ENCODE data around the gene POLE3. TPM values are rescaled to one million over a fixed set of nuclear protein-coding genes. Genes with fewer than 3 reads are reported as not detected.
"Not testable (repeated sequence)": the region's sequence is repeated elsewhere in the genome, so short reads cannot be mapped to it uniquely, and the experiment has no call there.

Gene POLE3
- total and polyA plus RNA-seq, 2 donors: 47.8 to 78.9 TPM

DNA sequence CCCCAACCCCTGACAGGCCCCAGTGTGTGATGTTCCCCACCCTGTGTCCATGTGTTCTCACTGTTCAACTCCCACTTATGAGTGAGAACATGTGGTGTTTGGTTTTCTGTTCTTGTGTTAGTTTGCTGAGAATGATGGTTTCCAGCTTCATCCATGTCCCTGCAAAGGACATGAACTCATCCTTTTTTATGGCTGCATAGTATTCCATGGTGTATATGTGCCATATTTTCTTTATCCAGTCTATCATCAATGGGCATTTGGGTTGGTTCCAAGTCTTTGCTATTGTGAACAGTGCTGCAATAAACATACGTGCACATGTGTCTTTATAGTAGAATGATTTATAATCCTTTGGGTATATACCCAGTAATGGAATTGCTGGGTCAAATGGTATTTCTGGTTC is 27.2 kb upstream of the POLE3 start:
- WGBS: 98% methylated on average over 1 of the region's 1 CpG
- not testable (repeated sequence) for H3K27me3 ChIP-seq (ENCODE audit: control insufficient read depth in 2 of 2, insufficient read depth in 1 of 2, low read length in 1 of 2); H3K36me3 ChIP-seq (ENCODE audit: control insufficient read depth in 2 of 2, insufficient read depth in 2 of 2, low read length in 1 of 2); H3K9me3 ChIP-seq (ENCODE audit: control insufficient read depth in 2 of 2, insufficient read depth in 1 of 2, low read length in 1 of 2); H3K4me1 ChIP-seq (ENCODE audit: control insufficient read depth in 2 of 2, insufficient read depth in 2 of 2, low read length in 2 of 2); H3K4me3 ChIP-seq (ENCODE audit: low read length in 2 of 2); H3K27ac ChIP-seq (ENCODE audit: low read depth in 1 of 2, low read length in 1 of 2); DNase-seq (ENCODE audit: low read depth in 6 of 9, low spot score in 9 of 9)

DNA sequence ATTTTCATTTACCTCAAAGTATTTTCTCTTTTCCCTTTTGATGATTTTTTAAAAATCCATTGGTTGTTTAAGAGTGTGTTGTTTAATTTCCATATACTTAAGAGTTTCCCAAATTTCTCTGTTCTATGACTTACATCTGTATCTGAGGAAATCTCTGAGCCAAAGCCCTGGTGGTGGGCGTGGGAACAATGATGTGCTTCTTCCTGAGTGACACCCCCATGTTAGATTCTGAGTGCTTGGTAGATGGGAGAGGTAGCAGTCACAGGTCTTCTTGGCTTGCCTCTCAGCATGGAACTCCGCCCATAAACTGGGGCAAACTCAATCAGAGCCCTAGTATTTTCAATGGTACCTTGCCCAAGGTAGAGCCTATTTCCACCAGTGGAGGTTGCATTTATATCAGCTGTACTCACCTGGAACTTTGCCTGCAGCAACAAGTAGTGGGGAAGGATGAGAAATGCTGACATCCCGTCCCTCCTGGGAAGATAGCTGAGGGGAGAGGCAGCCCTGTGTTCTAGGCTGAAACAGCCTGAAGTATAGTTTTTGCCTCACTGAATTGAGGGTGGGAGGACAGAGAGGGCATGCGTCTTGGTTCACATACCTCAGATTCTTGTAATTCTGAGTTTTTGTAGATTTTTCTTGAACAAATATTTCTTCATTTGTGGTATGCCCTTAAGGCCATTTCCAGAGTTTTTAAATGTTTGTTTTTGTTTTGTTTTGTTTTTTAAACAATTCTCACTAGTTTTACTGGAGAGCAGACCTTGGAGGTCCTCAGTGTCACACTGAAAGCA is 26.4 kb upstream of the POLE3 start:
- no peaks in the 10 kb centered on the region for H3K27me3 ChIP-seq (ENCODE audit: control insufficient read depth in 2 of 2, insufficient read depth in 1 of 2, low read length in 1 of 2)
- no peaks in the 10 kb centered on the region for H3K36me3 ChIP-seq (ENCODE audit: control insufficient read depth in 2 of 2, insufficient read depth in 2 of 2, low read length in 1 of 2)
- H3K4me1 ChIP-seq (ENCODE audit: control insufficient read depth in 2 of 2, insufficient read depth in 2 of 2, low read length in 2 of 2): no peaks in the 10 kb centered on the region
- H3K9me3 ChIP-seq (ENCODE audit: control insufficient read depth in 2 of 2, insufficient read depth in 1 of 2, low read length in 1 of 2): no peaks in the 10 kb centered on the region
- DNase-seq (ENCODE audit: low read depth in 6 of 9, low spot score in 9 of 9): no peak
- 94% methylated on average over 4 of the region's 4 CpGs for WGBS
- H3K27ac ChIP-seq (ENCODE audit: low read depth in 1 of 2, low read length in 1 of 2): no peak overlapping the region
- no peak overlapping the region for H3K4me3 ChIP-seq (ENCODE audit: low read length in 2 of 2)

DNA sequence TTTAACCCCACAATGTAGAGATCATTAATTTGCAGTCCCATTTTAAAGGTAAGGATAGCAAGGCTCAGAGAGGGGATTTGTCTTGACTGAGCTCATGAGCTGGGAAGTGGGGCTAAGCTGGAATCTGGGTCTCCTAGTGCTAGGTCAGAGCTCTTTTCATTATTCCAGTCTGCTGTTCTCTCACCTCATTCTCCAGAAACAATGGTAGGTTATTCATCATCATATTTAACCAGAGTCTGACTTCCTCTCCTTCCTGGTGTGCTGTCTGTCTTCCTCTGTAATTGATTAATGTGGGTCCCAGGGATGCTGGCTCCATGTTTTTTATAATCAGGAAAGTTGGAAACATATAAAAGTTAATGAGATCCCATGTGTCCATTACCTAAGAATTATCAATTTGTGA is 20.7 kb upstream of the POLE3 start:
- no peaks in the 10 kb centered on the region for H3K9me3 ChIP-seq (ENCODE audit: control insufficient read depth in 2 of 2, insufficient read depth in 1 of 2, low read length in 1 of 2)
- no peak for DNase-seq (ENCODE audit: low read depth in 6 of 9, low spot score in 9 of 9)
- no peak overlapping the region for H3K4me3 ChIP-seq (ENCODE audit: low read length in 2 of 2)
- H3K27me3 ChIP-seq (ENCODE audit: control insufficient read depth in 2 of 2, insufficient read depth in 1 of 2, low read length in 1 of 2): no peaks in the 10 kb centered on the region
- no peak overlapping the region for H3K27ac ChIP-seq (ENCODE audit: low read depth in 1 of 2, low read length in 1 of 2)
- no peaks in the 10 kb centered on the region for H3K36me3 ChIP-seq (ENCODE audit: control insufficient read depth in 2 of 2, insufficient read depth in 2 of 2, low read length in 1 of 2)
- H3K4me1 ChIP-seq (ENCODE audit: control insufficient read depth in 2 of 2, insufficient read depth in 2 of 2, low read length in 2 of 2): no peaks in the 10 kb centered on the region

DNA sequence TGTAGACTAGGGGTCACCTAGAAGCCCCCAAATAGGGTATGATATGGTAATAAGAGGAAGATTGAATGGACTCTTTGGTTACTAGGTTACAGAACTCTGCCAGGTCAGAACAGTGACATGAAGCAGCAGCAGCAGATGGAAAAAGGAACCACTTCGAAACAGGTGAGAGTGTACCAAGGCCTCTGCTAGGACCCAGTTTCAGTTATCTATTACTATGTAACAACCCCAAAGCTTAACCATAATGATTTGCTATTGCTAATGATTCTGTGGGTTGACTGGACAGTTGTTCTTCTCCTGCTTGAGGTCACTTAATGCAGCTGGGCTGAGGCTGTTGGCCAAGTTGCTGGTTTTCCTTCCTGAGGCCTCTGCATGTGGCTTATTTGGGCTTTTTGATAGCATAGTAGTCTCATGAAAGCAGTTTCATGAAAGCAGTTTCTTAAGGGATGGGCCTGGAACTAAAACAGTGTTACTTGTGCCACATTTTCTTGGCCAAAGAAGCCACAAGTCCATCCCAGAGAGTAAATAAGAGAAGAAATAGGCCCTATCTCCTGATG is 17.7 kb upstream of the POLE3 start:
- Histone ChIP-seq H3K4me1 (ENCODE audit: control insufficient read depth in 2 of 2, insufficient read depth in 2 of 2, low read length in 2 of 2) (no peaks in the 10 kb centered on the region), H3K36me3 (ENCODE audit: control insufficient read depth in 2 of 2, insufficient read depth in 2 of 2, low read length in 1 of 2) (no peaks in the 10 kb centered on the region), H3K4me3 (ENCODE audit: low read length in 2 of 2) (no peak overlapping the region), H3K27me3 (ENCODE audit: control insufficient read depth in 2 of 2, insufficient read depth in 1 of 2, low read length in 1 of 2) (no peaks in the 10 kb centered on the region), H3K9me3 (ENCODE audit: control insufficient read depth in 2 of 2, insufficient read depth in 1 of 2, low read length in 1 of 2) (no peaks in the 10 kb centered on the region), H3K27ac (ENCODE audit: low read depth in 1 of 2, low read length in 1 of 2) (no peak overlapping the region)
- 87% methylated on average over 1 of the region's 1 CpG for WGBS
- no peak for DNase-seq (ENCODE audit: low read depth in 6 of 9, low spot score in 9 of 9)

DNA sequence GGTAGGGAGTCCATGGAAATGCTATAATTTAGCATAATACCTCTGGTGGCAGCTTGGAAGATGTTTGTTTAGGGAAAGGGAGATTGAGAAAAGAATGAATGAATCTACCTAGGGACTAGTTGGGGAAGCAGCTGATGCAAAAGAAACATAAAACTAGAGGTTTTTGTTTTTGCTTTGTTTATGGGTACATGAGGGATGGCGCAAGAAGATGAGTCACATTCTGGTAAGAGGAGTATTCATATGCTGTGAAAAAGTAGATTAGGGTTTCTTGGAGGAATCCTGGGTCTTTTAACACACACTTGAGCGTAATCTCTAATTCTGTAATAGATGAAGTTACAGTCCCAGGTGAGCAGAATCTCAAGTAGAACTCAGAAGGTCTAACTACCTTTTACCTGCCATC is 17.2 kb upstream of the POLE3 start:
- 95% methylated on average over 2 of the region's 2 CpGs for WGBS
- DNase-seq (ENCODE audit: low read depth in 6 of 9, low spot score in 9 of 9): no peak
- H3K27me3 ChIP-seq (ENCODE audit: control insufficient read depth in 2 of 2, insufficient read depth in 1 of 2, low read length in 1 of 2): no peaks in the 10 kb centered on the region
- H3K27ac ChIP-seq (ENCODE audit: low read depth in 1 of 2, low read length in 1 of 2): no peak overlapping the region
- no peaks in the 10 kb centered on the region for H3K36me3 ChIP-seq (ENCODE audit: control insufficient read depth in 2 of 2, insufficient read depth in 2 of 2, low read length in 1 of 2)
- no peaks in the 10 kb centered on the region for H3K9me3 ChIP-seq (ENCODE audit: control insufficient read depth in 2 of 2, insufficient read depth in 1 of 2, low read length in 1 of 2)
- H3K4me3 ChIP-seq (ENCODE audit: low read length in 2 of 2): no peak overlapping the region
- no peaks in the 10 kb centered on the region for H3K4me1 ChIP-seq (ENCODE audit: control insufficient read depth in 2 of 2, insufficient read depth in 2 of 2, low read length in 2 of 2)

DNA sequence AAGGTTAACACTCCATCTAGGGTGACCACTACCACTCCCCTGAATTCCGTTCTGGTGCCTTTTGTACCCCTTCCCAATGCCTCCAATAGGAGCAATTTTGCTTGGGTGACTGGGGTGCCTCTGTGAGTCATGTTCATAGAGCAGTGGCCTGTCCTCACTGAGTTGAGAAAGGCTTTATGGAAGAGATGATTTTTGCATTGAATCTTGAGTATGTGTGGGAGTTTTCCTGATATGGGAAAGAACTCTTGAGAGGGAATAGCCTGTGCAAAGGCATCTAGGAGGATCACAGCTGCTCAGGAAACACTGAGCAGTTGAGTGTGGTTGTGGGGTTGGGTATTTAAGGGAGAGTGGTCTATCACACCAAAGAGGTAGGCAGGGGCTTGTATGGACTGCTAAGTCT is 16.2 kb upstream of the POLE3 start:
- Histone ChIP-seq H3K27me3 (ENCODE audit: control insufficient read depth in 2 of 2, insufficient read depth in 1 of 2, low read length in 1 of 2) (no peaks in the 10 kb centered on the region), H3K36me3 (ENCODE audit: control insufficient read depth in 2 of 2, insufficient read depth in 2 of 2, low read length in 1 of 2) (no peaks in the 10 kb centered on the region), H3K9me3 (ENCODE audit: control insufficient read depth in 2 of 2, insufficient read depth in 1 of 2, low read length in 1 of 2) (no peaks in the 10 kb centered on the region), H3K27ac (ENCODE audit: low read depth in 1 of 2, low read length in 1 of 2) (no peak overlapping the region), H3K4me1 (ENCODE audit: control insufficient read depth in 2 of 2, insufficient read depth in 2 of 2, low read length in 2 of 2) (no peaks in the 10 kb centered on the region), H3K4me3 (ENCODE audit: low read length in 2 of 2) (no peak overlapping the region)
- DNase-seq (ENCODE audit: low read depth in 6 of 9, low spot score in 9 of 9): no peak
- 98% methylated on average over 1 of the region's 1 CpG for WGBS

DNA sequence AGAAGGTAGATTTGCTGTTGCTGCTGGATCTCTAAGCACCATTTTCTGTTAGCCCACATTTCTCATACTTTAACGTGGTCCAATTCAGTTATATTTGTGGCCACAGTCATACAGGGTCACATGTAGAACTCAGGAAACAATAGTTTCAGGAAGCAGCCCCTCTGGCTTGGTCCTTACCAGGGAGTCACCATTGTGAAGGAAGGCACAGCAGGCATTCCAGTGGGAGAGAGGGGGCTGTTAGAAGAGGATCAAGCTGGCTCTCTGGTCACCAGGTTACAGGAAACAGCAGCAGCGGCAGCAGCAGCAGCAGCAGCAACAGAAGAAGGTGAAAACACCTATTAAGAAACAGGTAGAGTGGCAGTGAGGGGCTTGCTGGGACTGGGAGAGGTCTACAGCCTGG is 14.6 kb upstream of the POLE3 start:
- Histone ChIP-seq H3K27me3 (ENCODE audit: control insufficient read depth in 2 of 2, insufficient read depth in 1 of 2, low read length in 1 of 2) (no peaks in the 10 kb centered on the region), H3K4me1 (ENCODE audit: control insufficient read depth in 2 of 2, insufficient read depth in 2 of 2, low read length in 2 of 2) (no peaks in the 10 kb centered on the region), H3K27ac (ENCODE audit: low read depth in 1 of 2, low read length in 1 of 2) (no peak overlapping the region), H3K9me3 (ENCODE audit: control insufficient read depth in 2 of 2, insufficient read depth in 1 of 2, low read length in 1 of 2) (no peaks in the 10 kb centered on the region), H3K36me3 (ENCODE audit: control insufficient read depth in 2 of 2, insufficient read depth in 2 of 2, low read length in 1 of 2) (no peaks in the 10 kb centered on the region), H3K4me3 (ENCODE audit: low read length in 2 of 2) (no peak overlapping the region)
- no peak for DNase-seq (ENCODE audit: low read depth in 6 of 9, low spot score in 9 of 9)
- WGBS: 13% methylated on average over 2 of the region's 2 CpGs

DNA sequence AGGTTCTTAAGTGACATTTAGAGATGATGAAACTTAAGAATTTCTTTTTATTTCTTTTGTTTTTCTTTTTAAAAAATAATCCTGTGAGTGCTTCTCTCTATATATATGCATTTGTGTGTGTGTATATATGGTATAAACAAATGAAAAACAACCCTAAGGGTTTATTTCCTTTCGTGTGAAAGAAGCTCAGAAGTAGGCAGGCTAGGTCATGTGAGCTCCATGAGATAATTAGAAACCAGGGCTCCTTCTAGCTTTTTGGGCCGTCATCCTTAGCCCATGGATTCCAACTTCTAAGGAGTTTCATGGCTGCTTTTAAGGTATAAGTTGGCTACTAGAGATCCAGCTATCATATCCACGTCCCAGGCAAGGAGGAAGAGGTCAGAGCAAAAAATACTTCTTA is 11.3 kb upstream of the POLE3 start:
- no peak for DNase-seq (ENCODE audit: low read depth in 6 of 9, low spot score in 9 of 9)
- no peak overlapping the region for H3K27ac ChIP-seq (ENCODE audit: low read depth in 1 of 2, low read length in 1 of 2)
- H3K4me3 ChIP-seq (ENCODE audit: low read length in 2 of 2): no peak overlapping the region
- H3K36me3 ChIP-seq (ENCODE audit: control insufficient read depth in 2 of 2, insufficient read depth in 2 of 2, low read length in 1 of 2): no peaks in the 10 kb centered on the region
- no peaks in the 10 kb centered on the region for H3K9me3 ChIP-seq (ENCODE audit: control insufficient read depth in 2 of 2, insufficient read depth in 1 of 2, low read length in 1 of 2)
- 95% methylated on average over 3 of the region's 3 CpGs for WGBS
- H3K27me3 ChIP-seq (ENCODE audit: control insufficient read depth in 2 of 2, insufficient read depth in 1 of 2, low read length in 1 of 2): no peaks in the 10 kb centered on the region
- no peaks in the 10 kb centered on the region for H3K4me1 ChIP-seq (ENCODE audit: control insufficient read depth in 2 of 2, insufficient read depth in 2 of 2, low read length in 2 of 2)

DNA sequence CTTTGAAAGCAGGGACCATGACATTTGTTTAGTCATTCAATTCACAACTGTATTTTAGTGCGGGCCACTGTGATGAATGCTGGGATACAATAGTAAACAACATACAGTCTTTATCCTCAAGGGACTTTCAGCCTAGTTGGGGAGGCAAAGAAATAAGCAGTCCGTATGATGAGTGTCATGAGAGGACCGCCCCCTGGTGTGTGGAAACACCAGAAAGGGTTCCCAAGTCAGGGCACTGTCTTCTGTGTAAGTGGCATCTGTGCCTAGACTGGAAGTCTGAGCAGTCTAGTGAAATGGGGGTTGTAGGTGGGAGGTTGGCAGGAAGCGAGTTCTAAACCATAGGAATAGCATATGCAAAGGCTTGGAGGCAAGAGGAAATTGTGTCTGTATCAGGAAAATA is 6.9 kb upstream of the POLE3 start:
- no peaks in the 10 kb centered on the region for H3K9me3 ChIP-seq (ENCODE audit: control insufficient read depth in 2 of 2, insufficient read depth in 1 of 2, low read length in 1 of 2)
- H3K36me3 ChIP-seq (ENCODE audit: control insufficient read depth in 2 of 2, insufficient read depth in 2 of 2, low read length in 1 of 2): no peaks in the 10 kb centered on the region
- no peaks in the 10 kb centered on the region for H3K4me1 ChIP-seq (ENCODE audit: control insufficient read depth in 2 of 2, insufficient read depth in 2 of 2, low read length in 2 of 2)
- no peak for DNase-seq (ENCODE audit: low read depth in 6 of 9, low spot score in 9 of 9)
- H3K27ac ChIP-seq (ENCODE audit: low read depth in 1 of 2, low read length in 1 of 2): no peak overlapping the region
- H3K27me3 ChIP-seq (ENCODE audit: control insufficient read depth in 2 of 2, insufficient read depth in 1 of 2, low read length in 1 of 2): no peaks in the 10 kb centered on the region
- no peak overlapping the region for H3K4me3 ChIP-seq (ENCODE audit: low read length in 2 of 2)
- 97% methylated on average over 4 of the region's 4 CpGs for WGBS

All from thymus (tissue), 11 donors.